Psoas muscle (tissue), 8 donors: Measurements from ENCODE around the gene PHOX2B. TPM values are rescaled to one million over a fixed set of nuclear protein-coding genes. Genes with fewer than 3 reads are reported as not detected.

Source experiments
- ATAC-seq, 4 donors: fragments of 200-7000 bp; cut with Tn5 transposase; one replicate each; pipeline ENCODE4 v1.9.1; 2020; ENCODE audit warnings: moderate library complexity in 3 of 4, mild to moderate bottlenecking in 2 of 4
- DNase-seq, 2 donors: peaks; one replicate each; pipeline ENCODE4 v3.0.0-alpha.2; 2020
- H3K27ac ChIP-seq: fragments of 200-600 bp; one replicate; pipeline ENCODE4 v1.8.0; 2022
- H3K27me3 ChIP-seq, 3 donors: fragments of 200-600 bp in 1 of 3; one replicate each; pipeline versions ENCODE4 v1.6.1 to v1.8.0; 2013 to 2022; ENCODE audit warnings: low read length in 2 of 3, mild to moderate bottlenecking in 2 of 3, moderate library complexity in 1 of 3; ENCODE audit not compliant: insufficient read depth in 3 of 3
- H3K36me3 ChIP-seq, 2 donors: fragments of 200-600 bp in 1 of 2; one replicate each; pipeline versions ENCODE4 v1.6.1 to v1.8.0; 2013 to 2022; ENCODE audit warnings: low read depth in 1 of 2, mild to moderate bottlenecking in 1 of 2, moderate library complexity in 1 of 2; ENCODE audit not compliant: insufficient read depth in 1 of 2
- H3K4me1 ChIP-seq: fragments of 200-600 bp; one replicate; pipeline ENCODE4 v1.8.0; 2022
- H3K4me3 ChIP-seq: fragments of 200-600 bp; one replicate; pipeline ENCODE4 v1.8.0; 2022; ENCODE audit warnings: mild to moderate bottlenecking
- H3K9me3 ChIP-seq: fragments of 200-600 bp; one replicate; pipeline ENCODE4 v1.8.0; 2022
- CTCF ChIP-seq: fragments of 200-600 bp; IDR thresholded peaks from one replicate; pipeline ENCODE4 v1.8.0; 2022; ENCODE audit warnings: antibody characterized with exemption
- WGBS, 3 donors: extraction: QIAGEN DNeasy Blood & Tissue Kit; methylation state at CpG; one replicate each; pipeline versions ENCODE4 v1.1.6 to v1.1.7; 2013; 5-methylcytosine and 5-hydroxymethylcytosine counted together
- intact Hi-C, 2 donors: fragments of 100-400 bp; cut with DNase I; formaldehyde crosslinking; loops; one replicate each; pipeline versions ENCODE4 v1.11.0 to v1.14.2; 2022
- polyA plus RNA-seq, 3 donors: library from polyadenylated mRNA; stranded (reverse); fragments of 200-250 nt; gene quantifications; one replicate each; pipeline ENCODE4 v1.2.3, GENCODE V29; 2013
- total RNA-seq, 4 donors: library from RNA; stranded (reverse); fragmentation: NEBNext Ultra II Directional in 2 of 4; extraction: Animal tissue kit (Norgen Biotek cat#: 25700) in 2 of 4; gene quantifications; one replicate each; pipeline versions ENCODE4 v1.2.1 to v1.2.4, GENCODE V29; 2021 to 2023
- donor health status: healthy with polysubstance abuse.
- donor health status: DM: no; HTN: no; CAD: no; lungs with moderate emphysema.
- donor health status: Bipolar disorder and iron deficiency.
- donor health status: healthy.
- donor health status: DM: yes; HTN: yes; CAD: no.
- donor health status: DM: no; HTN: no; CAD: no.
- donor health status: DM: no; HTN: no; CAD: no.
- donor health status: DM: yes; HTN: yes; CAD: no.

Gene PHOX2B
- total and polyA plus RNA-seq, 7 donors: 0.01 TPM; not detected in 6

GRCh38 chr4:41792166-41792565, 43.6 kb upstream of the PHOX2B start:
- no peak overlapping the region for H3K4me3 ChIP-seq
- DNase-seq (no peak), ATAC-seq (no peak)
- H3K9me3 ChIP-seq: no peaks in the 10 kb centered on the region
- H3K27me3 ChIP-seq: peaks cover 2 to 7% (median 5%) of the 10 kb centered on the region in 3 donors
- H3K27ac ChIP-seq: no peak overlapping the region
- 45 to 59% (median 57%) methylated on average over 3 of the region's 3 CpGs for WGBS, 3 donors
- H3K4me1 ChIP-seq: no peaks in the 10 kb centered on the region
- intact Hi-C loops: no loop called here
- no peaks in the 10 kb centered on the region for H3K36me3 ChIP-seq
- TF ChIP-seq CTCF: no peak

GRCh38 chr4:41791557-41791956, 43.0 kb upstream of the PHOX2B start:
- Histone ChIP-seq H3K9me3 (no peaks in the 10 kb centered on the region), H3K36me3 (no peaks in the 10 kb centered on the region), H3K4me1 (no peaks in the 10 kb centered on the region), H3K27ac (no peak overlapping the region), H3K27me3 (peaks cover 2 to 7% (median 5%) of the 10 kb centered on the region in 3 donors), H3K4me3 (no peak overlapping the region)
- ATAC-seq: no peak
- intact Hi-C loops: no loop called here
- no peak for TF ChIP-seq CTCF
- DNase-seq: no peak
- 69 to 77% (median 72%) methylated on average over 2 of the region's 2 CpGs for WGBS, 3 donors

- TF ChIP-seq CTCF: no peak
- H3K27ac ChIP-seq: no peak overlapping the region
- H3K4me3 ChIP-seq: no peak overlapping the region
- intact Hi-C loops: no loop called here
- H3K27me3 ChIP-seq: peaks cover 2 to 7% (median 5%) of the 10 kb centered on the region in 3 donors
- WGBS, 3 donors: 42 to 55% (median 48%) methylated on average over 8 of the region's 8 CpGs
- no peak for ATAC-seq
- H3K36me3 ChIP-seq: no peaks in the 10 kb centered on the region
- no peaks in the 10 kb centered on the region for H3K4me1 ChIP-seq
- no peak for DNase-seq
- H3K9me3 ChIP-seq: no peaks in the 10 kb centered on the region
Observed at GRCh38 chr4:41787931-41788330, 39.4 kb upstream of the PHOX2B start.

- Histone ChIP-seq H3K4me1 (no peaks in the 10 kb centered on the region), H3K4me3 (no peak overlapping the region), H3K36me3 (no peaks in the 10 kb centered on the region), H3K9me3 (no peaks in the 10 kb centered on the region), H3K27me3 (peaks cover 2 to 7% (median 2%) of the 10 kb centered on the region in 3 donors), H3K27ac (no peak overlapping the region)
- intact Hi-C loops: no loop called here
- TF ChIP-seq CTCF: no peak
- DNase-seq (no peak), ATAC-seq (no peak)
- WGBS, 3 donors: 61 to 81% (median 81%) methylated on average over 1 of the region's 1 CpG
Observed at GRCh38 chr4:41785665-41786064, 37.1 kb upstream of the PHOX2B start.

- no peak for TF ChIP-seq CTCF
- Histone ChIP-seq H3K4me3 (no peak overlapping the region), H3K27ac (no peak overlapping the region), H3K27me3 (peaks cover 2 to 7% (median 2%) of the 10 kb centered on the region in 3 donors), H3K36me3 (no peaks in the 10 kb centered on the region), H3K9me3 (no peaks in the 10 kb centered on the region), H3K4me1 (no peaks in the 10 kb centered on the region)
- DNase-seq: no peak
- ATAC-seq: no peak
- 78 to 84% (median 78%) methylated on average over 9 of the region's 9 CpGs for WGBS, 3 donors
- intact Hi-C loops: no loop called here
Observed at GRCh38 chr4:41784191-41784979, 35.9 kb upstream of the PHOX2B start.
